GM20000 (cell line): ENCODE data around the gene SH3PXD2A.

ENCODE experiments used
- DNase-seq: peaks from one replicate; pipeline ENCODE4 v3.0.0; 2012; ENCODE audit warnings: low spot score
- TF ChIP-seq, protein P1 (sequence below): IDR thresholded peaks from 2 replicates; pipeline ENCODE4 v1.5.1; 2012; ENCODE audit warnings: mild to moderate bottlenecking, control low read depth; ENCODE audit errors: extremely low read depth, missing control alignments

The SH3PXD2A gene

DNA sequence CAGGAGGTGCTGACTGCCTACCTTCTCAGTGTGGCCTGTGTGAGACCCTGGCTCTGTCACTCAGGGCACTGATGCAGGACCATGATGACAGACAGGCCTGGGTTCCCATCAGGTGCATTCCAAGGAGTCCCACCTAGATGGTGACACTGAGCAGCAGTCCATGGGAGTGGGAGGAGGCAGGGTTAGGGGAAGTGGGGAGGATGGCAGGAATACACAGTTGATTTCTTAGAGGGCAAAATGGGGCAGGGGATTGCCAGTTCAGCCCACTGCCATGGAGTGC, 155.0 kb downstream of the SH3PXD2A start:
- TF ChIP-seq, protein P1, sequence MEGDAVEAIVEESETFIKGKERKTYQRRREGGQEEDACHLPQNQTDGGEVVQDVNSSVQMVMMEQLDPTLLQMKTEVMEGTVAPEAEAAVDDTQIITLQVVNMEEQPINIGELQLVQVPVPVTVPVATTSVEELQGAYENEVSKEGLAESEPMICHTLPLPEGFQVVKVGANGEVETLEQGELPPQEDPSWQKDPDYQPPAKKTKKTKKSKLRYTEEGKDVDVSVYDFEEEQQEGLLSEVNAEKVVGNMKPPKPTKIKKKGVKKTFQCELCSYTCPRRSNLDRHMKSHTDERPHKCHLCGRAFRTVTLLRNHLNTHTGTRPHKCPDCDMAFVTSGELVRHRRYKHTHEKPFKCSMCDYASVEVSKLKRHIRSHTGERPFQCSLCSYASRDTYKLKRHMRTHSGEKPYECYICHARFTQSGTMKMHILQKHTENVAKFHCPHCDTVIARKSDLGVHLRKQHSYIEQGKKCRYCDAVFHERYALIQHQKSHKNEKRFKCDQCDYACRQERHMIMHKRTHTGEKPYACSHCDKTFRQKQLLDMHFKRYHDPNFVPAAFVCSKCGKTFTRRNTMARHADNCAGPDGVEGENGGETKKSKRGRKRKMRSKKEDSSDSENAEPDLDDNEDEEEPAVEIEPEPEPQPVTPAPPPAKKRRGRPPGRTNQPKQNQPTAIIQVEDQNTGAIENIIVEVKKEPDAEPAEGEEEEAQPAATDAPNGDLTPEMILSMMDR: no peak
- DNase-seq: no peak

DNA sequence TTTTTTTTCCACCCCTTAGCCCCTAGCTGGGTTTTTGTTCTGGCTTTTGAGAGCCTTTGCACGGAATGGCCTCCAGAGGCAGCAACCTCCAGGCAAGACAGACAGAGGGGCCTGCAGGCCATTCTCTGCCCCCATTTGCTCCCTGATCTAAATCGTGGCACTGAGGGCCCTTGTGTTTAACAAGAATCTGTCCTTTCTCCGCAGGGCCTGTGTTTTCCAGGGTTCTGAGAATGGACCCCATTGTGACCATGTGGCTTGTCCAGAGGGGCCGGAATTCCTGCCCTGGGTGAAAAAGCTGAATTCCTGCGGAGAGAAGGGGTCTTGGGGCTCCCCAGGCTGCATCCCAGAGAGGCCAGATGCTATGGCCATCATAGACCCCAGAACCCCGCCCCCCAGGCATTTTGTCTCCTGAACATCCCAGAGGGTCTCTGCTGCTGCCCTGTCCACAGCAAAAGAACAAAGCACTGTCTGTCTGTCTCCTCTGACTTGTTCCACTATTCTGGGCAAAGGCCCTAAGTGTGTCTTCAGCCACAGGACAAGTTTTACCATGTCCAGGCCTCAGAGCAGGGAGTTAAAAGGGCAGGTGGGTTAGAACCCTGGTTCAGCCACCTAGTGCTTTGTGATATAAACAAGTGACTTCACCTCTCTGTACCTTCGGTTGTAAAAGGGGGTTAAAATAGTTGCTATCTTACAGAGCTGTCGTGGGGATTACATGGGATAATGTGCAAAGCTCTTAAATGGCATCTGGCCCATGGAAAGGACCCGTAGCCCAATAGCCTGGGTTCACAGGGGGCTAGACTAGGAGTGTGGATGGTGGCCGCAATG, 155.6 kb downstream of the SH3PXD2A start:
- no peak for DNase-seq
- TF ChIP-seq, protein P1: no peak

DNA sequence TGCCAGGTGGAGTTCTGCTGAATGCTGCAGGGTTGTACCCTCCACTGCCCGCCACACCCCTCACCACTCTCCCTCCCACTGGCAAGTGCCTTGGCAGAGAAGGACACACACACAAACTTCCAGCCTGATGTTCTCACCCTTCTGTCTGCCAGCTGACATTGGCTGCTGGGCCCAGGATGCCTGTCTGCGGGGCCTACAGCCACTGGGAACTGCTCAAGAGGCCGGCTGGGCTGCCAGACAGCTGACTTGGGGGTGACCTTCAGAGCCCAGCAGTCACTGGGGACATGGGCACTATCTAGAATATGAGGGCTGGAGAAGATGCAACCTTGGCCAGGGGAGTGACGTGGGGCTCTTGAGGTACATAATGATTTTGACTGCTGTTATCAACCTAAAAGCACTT, 157.1 kb downstream of the SH3PXD2A start:
- TF ChIP-seq, protein P1: no peak
- no peak for DNase-seq

DNA sequence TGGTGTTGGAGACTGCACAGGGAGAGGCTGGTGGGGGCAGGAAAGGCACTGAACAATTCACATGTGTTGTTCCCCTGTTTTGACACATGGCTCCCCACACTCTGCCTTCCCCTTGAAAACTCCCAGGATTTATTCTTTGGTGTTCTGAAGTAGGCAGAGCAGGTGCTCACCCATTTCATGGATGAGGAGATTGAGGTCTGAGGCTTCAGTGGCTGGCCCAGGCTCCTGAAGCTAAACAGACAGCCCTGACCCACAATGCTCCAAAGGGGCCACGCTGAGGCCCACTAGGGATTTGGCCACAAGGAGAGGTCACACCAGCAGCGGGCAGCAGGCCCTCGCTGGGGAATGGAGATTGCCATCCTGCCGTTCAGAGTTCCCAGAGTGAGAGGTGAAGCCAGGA, 157.6 kb downstream of the SH3PXD2A start:
- TF ChIP-seq, protein P1: no peak
- DNase-seq: no peak

DNA sequence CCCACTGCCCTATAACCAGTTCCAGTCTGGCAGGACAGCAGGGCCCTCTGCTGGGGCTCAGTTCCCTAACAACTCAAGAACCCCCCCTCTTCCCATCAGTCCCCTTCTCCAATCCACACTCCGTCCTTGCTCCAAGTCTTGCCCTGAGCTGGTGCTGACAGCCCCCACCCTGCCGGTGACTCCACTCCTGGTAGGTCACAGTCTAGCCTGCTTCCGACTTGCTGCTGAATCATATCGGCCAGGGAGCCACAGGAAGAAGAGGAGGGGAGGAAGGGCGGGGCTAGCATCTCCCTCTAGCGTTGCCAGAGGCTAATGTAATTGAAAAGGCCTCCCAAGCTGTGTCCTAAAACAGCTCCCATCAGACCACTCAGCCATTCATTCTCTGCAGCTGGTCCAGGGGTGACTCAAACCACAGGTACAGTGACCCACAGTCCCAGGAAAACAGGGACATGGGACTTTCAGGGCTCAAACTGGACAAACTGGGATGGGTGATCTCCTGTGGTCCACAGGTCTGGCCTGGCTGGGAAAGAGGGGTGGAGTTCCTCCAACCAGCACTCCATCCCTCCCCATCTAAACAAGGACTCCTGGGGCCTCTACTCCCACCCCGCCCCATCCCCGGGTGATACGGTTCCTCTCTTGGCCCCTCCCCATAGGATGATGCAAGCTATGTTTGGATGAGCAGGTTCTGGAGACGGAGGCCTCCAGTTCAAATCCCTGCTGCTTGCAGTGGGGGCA, 158.8 kb downstream of the SH3PXD2A start:
- TF ChIP-seq, protein P1: no peak

DNA sequence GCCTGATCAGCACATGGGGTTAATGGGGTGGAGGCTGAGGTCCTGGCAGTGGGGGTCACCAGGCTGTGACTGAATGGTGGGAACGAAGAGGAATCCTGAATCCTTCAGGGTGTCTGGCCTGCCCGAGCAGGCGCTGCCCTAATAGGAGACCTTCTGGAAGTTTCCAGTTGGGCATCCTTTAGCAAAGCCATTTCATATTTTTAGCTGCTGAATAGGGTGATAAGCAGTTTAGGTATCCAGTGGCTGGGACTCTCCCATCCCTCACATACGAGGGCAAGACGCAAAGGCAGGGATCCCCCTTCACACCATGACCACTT, 159.3 kb downstream of the SH3PXD2A start:
- TF ChIP-seq, protein P1: no peak
- no peak for DNase-seq

More for the DNA sequence above, 158.8 kb downstream of the SH3PXD2A start:
- peak; percentile 84 for DNase-seq

DNA sequence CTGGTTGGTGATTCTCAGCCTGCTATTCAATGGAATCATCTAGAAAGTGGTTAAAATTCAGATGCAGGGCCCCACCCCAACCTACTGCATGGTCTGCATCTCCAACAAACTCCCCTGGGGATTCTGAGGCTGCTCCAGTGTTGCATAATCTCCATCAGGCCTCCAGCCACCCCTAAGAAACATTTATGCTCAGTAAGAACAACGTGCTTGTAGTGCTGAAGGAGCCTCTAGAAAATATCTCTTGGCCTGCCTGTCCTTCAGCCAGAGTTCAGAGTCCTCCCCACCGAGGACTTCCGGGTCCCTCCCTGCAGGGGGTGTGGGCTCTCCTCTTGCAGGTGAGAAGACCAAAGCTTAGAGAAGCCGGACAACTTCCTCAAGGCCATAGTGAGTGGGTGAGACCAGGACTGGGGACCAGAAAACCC, 159.8 kb downstream of the SH3PXD2A start:
- TF ChIP-seq, protein P1: no peak
- DNase-seq: peak; percentile 39
